ENCODE results near the gene COPS2. TPM values are rescaled to one million over a fixed set of nuclear protein-coding genes. Genes with fewer than 3 reads are reported as not detected.

COPS2 gene
- total and polyA plus RNA-seq, 2 of the 13 experiments (the other 11 are each of a cell fraction or from before 2014, with no cell fraction given): 37.8 to 66.3 TPM

- no peak for TF ChIP-seq DPF2 (CRISPR knock-in tag; IDR thresholded peaks at IDR 0.05; ENCODE audit: borderline replicate concordance, low read depth)
- TF ChIP-seq IKZF1 (IDR thresholded peaks at IDR 0.05): no peak
- TF ChIP-seq NFYC (CRISPR knock-in tag; IDR thresholded peaks at IDR 0.05): peak; percentile 40; the same call in 1 of the 2 replicates
- TF ChIP-seq SKI (IDR thresholded peaks at IDR 0.05; ENCODE audit: partially characterized antibody): no peak
- TF ChIP-seq ZNF747 (CRISPR knock-in tag; IDR thresholded peaks at IDR 0.05; ENCODE audit: borderline replicate concordance): no peak
- TF ChIP-seq DBP (CRISPR knock-in tag; IDR thresholded peaks at IDR 0.05; ENCODE audit: not compliant biosample characterization): no peak
- no peak for TF ChIP-seq ZNF256 (CRISPR knock-in tag; conservative IDR thresholded peaks at IDR 0.05)
- TF ChIP-seq SAFB2 (CRISPR knock-in tag; IDR thresholded peaks at IDR 0.05; ENCODE audit: borderline replicate concordance, low read depth): no peak
- TF ChIP-seq FOXK1 (CRISPR knock-in tag; IDR thresholded peaks at IDR 0.05; ENCODE audit: borderline replicate concordance, low read depth): peak; percentile 53; the same call in 1 of the 2 replicates
- no peak for TF ChIP-seq TCF12 (IDR thresholded peaks at IDR 0.05)
- TF ChIP-seq TCF12 (CRISPR knock-in tag; IDR thresholded peaks at IDR 0.05): 0 out of 2 replicates have a peak, but pooled peaks have one; percentile 31
- peak; percentile 68; the same call in 1 of the 2 replicates for TF ChIP-seq MYPOP (CRISPR knock-in tag; IDR thresholded peaks at IDR 0.05)
- no peak for TF ChIP-seq ZNF496 (CRISPR knock-in tag; IDR thresholded peaks at IDR 0.05; ENCODE audit: insufficient replicate concordance)
- no peak for TF ChIP-seq DZIP1 (CRISPR knock-in tag; IDR thresholded peaks at IDR 0.05)
- no peak for TF ChIP-seq ZFP36 (IDR thresholded peaks at IDR 0.05; ENCODE audit: borderline replicate concordance, low read depth, low read length, partially characterized antibody)
- TF ChIP-seq TRIM24 (CRISPR knock-in tag; IDR thresholded peaks at IDR 0.05): no peak
- peak; percentile 87 for TF ChIP-seq TFE3 (CRISPR knock-in tag; IDR thresholded peaks at IDR 0.05)
- TF ChIP-seq ZMYM3 (CRISPR knock-in tag; IDR thresholded peaks at IDR 0.05): no peak
- peak; percentile 76; the same call in 1 of the 2 replicates for TF ChIP-seq FOXC1 (CRISPR knock-in tag; IDR thresholded peaks at IDR 0.05; ENCODE audit: borderline replicate concordance)
- no peak for TF ChIP-seq NCOA1 (CRISPR knock-in tag; IDR thresholded peaks at IDR 0.05)
These were observed 14.6 kb upstream of the COPS2 start, which contains the start of gene GALK2 (continued) for GRCh38 chr15:49169880-49170597.

Data from HepG2 (cell line).